HEK293T (cell line): ENCODE data around the gene FAM3D.

ENCODE experiments used
- ARNT ChIP-seq: fragments of 450-650 bp; IDR thresholded peaks from 2 replicates; pipeline ENCODE4 v1.6.1; 2017; ENCODE audit warnings: mild to moderate bottlenecking
- ELF4 ChIP-seq: fragments of 450-650 bp; IDR thresholded peaks from 2 replicates; pipeline ENCODE4 v1.6.1; 2017; ENCODE audit warnings: antibody characterized with exemption
- FOXA1 ChIP-seq: fragments of 450-650 bp; IDR thresholded peaks from 2 replicates; pipeline ENCODE4 v1.6.1; 2016; ENCODE audit warnings: mild to moderate bottlenecking
- FOXM1 ChIP-seq: fragments of 450-650 bp; IDR thresholded peaks from 2 replicates; pipeline ENCODE4 v1.6.1; 2017; ENCODE audit warnings: mild to moderate bottlenecking, borderline replicate concordance
- SP1 ChIP-seq: fragments of 450-650 bp; IDR thresholded peaks from 2 replicates; pipeline ENCODE4 v1.6.1; 2017
- SUZ12 ChIP-seq: fragments of 450-650 bp; IDR thresholded peaks from 2 replicates; pipeline ENCODE4 v1.6.1; 2016; ENCODE audit warnings: mild to moderate bottlenecking

DNA sequence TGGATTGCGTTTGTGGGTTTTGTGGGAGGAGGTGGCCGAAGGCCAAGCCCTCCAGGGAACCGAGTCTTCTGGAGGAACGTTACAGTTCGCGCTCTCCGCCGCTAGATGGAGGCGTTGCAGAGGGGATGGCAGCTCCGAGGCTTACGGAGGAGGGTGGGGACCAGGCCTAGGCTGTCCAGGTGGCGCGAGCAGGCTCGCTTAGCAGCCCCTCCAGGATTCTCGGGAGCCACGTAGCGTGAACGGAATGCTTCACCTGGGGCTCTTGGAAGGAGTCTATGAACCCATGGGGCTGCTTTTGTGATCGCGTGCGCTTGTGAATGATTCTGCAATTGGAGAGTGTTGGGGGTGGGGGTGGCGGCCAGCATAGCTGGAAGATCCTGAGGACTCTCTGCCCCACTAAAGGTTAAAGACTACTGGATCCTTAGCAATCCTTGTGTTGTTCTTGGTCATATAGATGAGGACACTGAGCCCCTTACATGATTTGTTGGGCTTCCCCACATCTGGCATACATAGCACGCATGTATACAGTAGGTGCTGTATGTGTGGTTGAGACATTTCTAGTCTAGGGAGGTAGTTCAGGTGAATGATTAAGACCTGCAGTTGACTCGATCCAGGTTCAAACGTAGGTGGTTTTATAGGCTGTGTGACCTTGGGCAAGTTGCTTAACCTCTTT is 25.7 kb downstream of the FAM3D start:
- TF ChIP-seq ARNT (no peak), SP1 (no peak), FOXM1 (no peak), FOXA1 (no peak), SUZ12 (no peak), ELF4 (no peak)
